Left forelimb (tissue), 1 donor: ENCODE data around the gene NCOA3.

Source experiments
- DNase-seq: peaks from one replicate; pipeline ENCODE4 v3.0.0-alpha.2; 2018; ENCODE audit warnings: low spot score

The NCOA3 gene

GRCh38 chr20:47598911-47599744, 97.4 kb downstream of the NCOA3 start:
- no peak for DNase-seq

GRCh38 chr20:47600967-47601547, 99.4 kb downstream of the NCOA3 start:
- DNase-seq, result no peak

- DNase-seq, result no peak
Observed at GRCh38 chr20:47603260-47603659, 101.6 kb downstream of the NCOA3 start.

- DNase-seq, result no peak
Observed at GRCh38 chr20:47605673-47606413, 104.2 kb downstream of the NCOA3 start.

- DNase-seq, result no peak
Observed at GRCh38 chr20:47606414-47606982, 104.8 kb downstream of the NCOA3 start.

GRCh38 chr20:47606983-47607613, 105.4 kb downstream of the NCOA3 start:
- DNase-seq, result no peak

GRCh38 chr20:47609001-47609400, 107.3 kb downstream of the NCOA3 start:
- DNase-seq, result no peak

GRCh38 chr20:47610247-47610944, 108.7 kb downstream of the NCOA3 start:
- no peak for DNase-seq

- no peak for DNase-seq
Observed at GRCh38 chr20:47610945-47611250, 109.2 kb downstream of the NCOA3 start.

GRCh38 chr20:47611785-47612184, 110.1 kb downstream of the NCOA3 start:
- DNase-seq, result no peak

GRCh38 chr20:47612670-47613069, 111.0 kb downstream of the NCOA3 start:
- DNase-seq, result no peak

GRCh38 chr20:47614703-47615309, 113.1 kb downstream of the NCOA3 start:
- DNase-seq, result no peak

- DNase-seq, result no peak
Observed at GRCh38 chr20:47618479-47618878, 116.8 kb downstream of the NCOA3 start.

GRCh38 chr20:47620808-47621805, 119.4 kb downstream of the NCOA3 start:
- no peak for DNase-seq

GRCh38 chr20:47622118-47622665, 120.5 kb downstream of the NCOA3 start:
- no peak for DNase-seq

- no peak for DNase-seq
Observed at GRCh38 chr20:47623206-47623605, 121.5 kb downstream of the NCOA3 start.

GRCh38 chr20:47627540-47627939, 125.9 kb downstream of the NCOA3 start:
- DNase-seq, result no peak

GRCh38 chr20:47629907-47630306, 128.2 kb downstream of the NCOA3 start:
- DNase-seq, result no peak

GRCh38 chr20:47631078-47631477, 129.4 kb downstream of the NCOA3 start:
- no peak for DNase-seq

GRCh38 chr20:47635256-47635655, 133.6 kb downstream of the NCOA3 start:
- no peak for DNase-seq
